Endodermal cell (in vitro differentiated cells): ENCODE data around the gene RETREG1. TPM values are rescaled to one million over a fixed set of nuclear protein-coding genes. Genes with fewer than 3 reads are reported as not detected.

Experiments
- DNase-seq: peaks from one replicate; pipeline ENCODE4 v3.0.0-alpha.2; 2017
- H3K27ac ChIP-seq: 2 replicates; pipeline ENCODE4 v1.5.1; 2013; ENCODE audit warnings: mild to moderate bottlenecking, low read depth, low read length, moderate library complexity
- H3K27me3 ChIP-seq: 2 replicates; pipeline ENCODE4 v1.6.1; 2013; ENCODE audit warnings: mild to moderate bottlenecking, low read length, moderate library complexity; ENCODE audit not compliant: insufficient read depth, control insufficient read depth, poor library complexity, severe bottlenecking
- H3K36me3 ChIP-seq: 2 replicates; pipeline ENCODE4 v1.7.0; 2013; ENCODE audit warnings: mild to moderate bottlenecking, low read length, moderate library complexity; ENCODE audit not compliant: control insufficient read depth, insufficient read depth
- H3K4me1 ChIP-seq: one replicate; pipeline ENCODE4 v1.7.0; 2013; ENCODE audit warnings: low read length; ENCODE audit not compliant: control insufficient read depth, insufficient read depth
- H3K4me3 ChIP-seq: 2 replicates; pipeline ENCODE4 v1.5.1; 2013; ENCODE audit warnings: mild to moderate bottlenecking, low read length, moderate library complexity
- H3K9ac ChIP-seq: 2 replicates; pipeline ENCODE4 v1.6.1; 2013; ENCODE audit warnings: mild to moderate bottlenecking, low read length, moderate library complexity; ENCODE audit not compliant: poor library complexity, severe bottlenecking; ENCODE audit errors: extremely low read depth
- H3K9me3 ChIP-seq: 2 replicates; pipeline ENCODE4 v1.6.1; 2013; ENCODE audit warnings: mild to moderate bottlenecking, low read length, moderate library complexity; ENCODE audit not compliant: control insufficient read depth
- H3K27ac Mint-ChIP-seq: 2 replicates; pipeline ENCODE4 v1.8.0; 2020; ENCODE audit warnings: mixed read lengths
- H3K27me3 Mint-ChIP-seq: 2 replicates; pipeline ENCODE4 v1.8.0; 2021; ENCODE audit warnings: mild to moderate bottlenecking, mixed read lengths; ENCODE audit not compliant: insufficient read depth
- H3K36me3 Mint-ChIP-seq: 2 replicates; pipeline ENCODE4 v1.8.0; 2020; ENCODE audit warnings: low read depth, mixed read lengths
- H3K4me1 Mint-ChIP-seq: 2 replicates; pipeline ENCODE4 v1.8.0; 2020; ENCODE audit warnings: mixed read lengths
- H3K4me3 Mint-ChIP-seq: 2 replicates; pipeline ENCODE4 v1.8.0; 2020; ENCODE audit warnings: mild to moderate bottlenecking, moderate library complexity, mixed read lengths
- H3K9me3 Mint-ChIP-seq: 2 replicates; pipeline ENCODE4 v1.8.0; 2020; ENCODE audit warnings: mild to moderate bottlenecking, mixed read lengths
- CTCF ChIP-seq: fragments of 200-600 bp; sonication (generic); conservative IDR thresholded peaks from 2 replicates; pipeline ENCODE4 v1.5.0; 2021; ENCODE audit warnings: antibody characterized with exemption, mild to moderate bottlenecking
- WGBS, 2 experiments: methylation state at CpG; one replicate each; pipeline versions ENCODE4 v1.1.5 to v1.1.7; 2013; ENCODE audit warnings: missing lambda C conversion rate in 2 of 2, mixed read lengths in 1 of 2; ENCODE audit not compliant: insufficient coverage in 1 of 2, insufficient read length in 1 of 2; 5-methylcytosine and 5-hydroxymethylcytosine counted together
- total RNA-seq, 2 donors: library from RNA; stranded (reverse); fragmentation: NEBNext Ultra II Directional in 1 of 2; extraction: Animal tissue kit (Norgen Biotek cat#: 25700) in 1 of 2; gene quantifications; 2 replicates in 1 of 2; 3 replicates in 1 of 2; pipeline ENCODE4 v1.2.1, GENCODE V29; 2021

The RETREG1 gene
- total RNA-seq, 2 donors from 2014 or later = 4.1 to 4.3 TPM

DNA sequence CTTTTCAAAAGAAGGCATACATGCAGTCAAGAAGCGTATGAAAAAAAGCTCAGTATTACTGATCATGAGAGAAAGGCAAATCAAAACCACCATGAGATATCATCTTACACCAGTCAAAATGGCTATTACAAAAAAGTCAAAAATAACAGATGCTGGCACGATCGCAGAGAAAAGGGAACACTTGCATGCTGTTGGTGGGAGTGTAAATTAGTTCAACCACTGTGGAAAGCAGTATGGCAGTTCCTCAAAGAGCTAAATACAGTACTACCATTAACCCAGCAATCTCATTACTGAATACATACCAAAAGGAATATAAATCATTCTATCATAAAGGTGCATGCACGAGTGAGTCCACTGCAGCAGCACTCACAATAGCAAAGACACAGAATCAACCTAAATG is 24.5 kb downstream of the RETREG1 start:
- no peak overlapping the region for H3K9ac ChIP-seq
- no peak overlapping the region for H3K27ac ChIP-seq
- Mint-ChIP-seq H3K4me1 (peaks cover 37% of the 10 kb centered on the region), H3K36me3 (no peaks in the 10 kb centered on the region), H3K27ac (no peak overlapping the region), H3K27me3 (peaks cover 10% of the 10 kb centered on the region), H3K4me3 (no peak overlapping the region), H3K9me3 (peaks cover 5% of the 10 kb centered on the region)
- no peak overlapping the region for H3K4me3 ChIP-seq
- H3K27me3 ChIP-seq = peaks cover 5% of the 10 kb centered on the region
- WGBS, 2 experiments = 78 to 98% methylated on average over 2 to 4 of the region's 4 CpGs
- H3K4me1 ChIP-seq = no peaks in the 10 kb centered on the region
- H3K9me3 ChIP-seq = no peaks in the 10 kb centered on the region
- H3K36me3 ChIP-seq = no peaks in the 10 kb centered on the region
- no peak for DNase-seq
- no peak for TF ChIP-seq CTCF

DNA sequence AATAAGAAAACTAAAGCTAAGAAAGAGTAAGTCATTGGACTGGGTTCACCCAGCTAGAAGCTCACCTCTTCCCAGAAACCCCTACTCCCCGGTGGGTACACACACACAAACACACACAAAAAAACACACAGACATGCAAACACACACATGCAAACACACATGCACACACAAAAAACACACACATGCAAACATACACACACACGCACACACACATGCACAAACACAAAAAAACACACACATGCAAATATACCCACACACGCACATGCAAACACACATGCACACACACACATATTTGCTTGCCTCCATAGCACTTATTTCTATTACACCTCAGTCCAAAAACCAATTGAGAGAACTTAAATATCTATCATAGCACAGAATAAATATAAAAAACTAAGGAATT is 26.1 kb downstream of the RETREG1 start:
- 90 to 94% methylated on average over 2 to 3 of the region's 3 CpGs for WGBS, 2 experiments
- Histone ChIP-seq H3K9me3 (peaks cover 9% of the 10 kb centered on the region), H3K4me3 (no peak overlapping the region), H3K36me3 (no peaks in the 10 kb centered on the region), H3K9ac (no peak overlapping the region), H3K27ac (no peak overlapping the region), H3K27me3 (peaks cover 5% of the 10 kb centered on the region), H3K4me1 (no peaks in the 10 kb centered on the region)
- peaks cover 10% of the 10 kb centered on the region for H3K27me3 Mint-ChIP-seq
- no peak for TF ChIP-seq CTCF
- H3K4me3 Mint-ChIP-seq = no peak overlapping the region
- peaks cover 2% of the 10 kb centered on the region for H3K36me3 Mint-ChIP-seq
- no peak overlapping the region for H3K27ac Mint-ChIP-seq
- H3K9me3 Mint-ChIP-seq = peaks cover 13% of the 10 kb centered on the region
- no peak for DNase-seq
- peaks cover 44% of the 10 kb centered on the region for H3K4me1 Mint-ChIP-seq

GRCh38 chr5:16589658-16590057 is 27.1 kb downstream of the RETREG1 start:
- Histone ChIP-seq H3K36me3 (no peaks in the 10 kb centered on the region), H3K27me3 (peaks cover 5% of the 10 kb centered on the region), H3K9ac (no peak overlapping the region), H3K27ac (no peak overlapping the region), H3K4me3 (no peak overlapping the region), H3K4me1 (no peaks in the 10 kb centered on the region), H3K9me3 (peaks cover 9% of the 10 kb centered on the region)
- Mint-ChIP-seq H3K27ac (no peak overlapping the region), H3K27me3 (peaks cover 10% of the 10 kb centered on the region), H3K36me3 (peaks cover 2% of the 10 kb centered on the region), H3K4me3 (no peak overlapping the region), H3K4me1 (peaks cover 53% of the 10 kb centered on the region), H3K9me3 (peaks cover 13% of the 10 kb centered on the region)
- WGBS, 2 experiments = 86 to 96% methylated on average over 3 of the region's 3 CpGs
- no peak for DNase-seq
- no peak for TF ChIP-seq CTCF
